Measurements from ENCODE around the gene FAM72A. TPM values are rescaled to one million over a fixed set of nuclear protein-coding genes. Genes with fewer than 3 reads are reported as not detected.
"Not testable (repeated sequence)": the region's sequence is repeated elsewhere in the genome, so short reads cannot be mapped to it uniquely, and the experiment has no call there.

FAM72A gene
- total RNA-seq, 2 experiments from 2014 or later, result 30.0 to 30.4 TPM

DNA sequence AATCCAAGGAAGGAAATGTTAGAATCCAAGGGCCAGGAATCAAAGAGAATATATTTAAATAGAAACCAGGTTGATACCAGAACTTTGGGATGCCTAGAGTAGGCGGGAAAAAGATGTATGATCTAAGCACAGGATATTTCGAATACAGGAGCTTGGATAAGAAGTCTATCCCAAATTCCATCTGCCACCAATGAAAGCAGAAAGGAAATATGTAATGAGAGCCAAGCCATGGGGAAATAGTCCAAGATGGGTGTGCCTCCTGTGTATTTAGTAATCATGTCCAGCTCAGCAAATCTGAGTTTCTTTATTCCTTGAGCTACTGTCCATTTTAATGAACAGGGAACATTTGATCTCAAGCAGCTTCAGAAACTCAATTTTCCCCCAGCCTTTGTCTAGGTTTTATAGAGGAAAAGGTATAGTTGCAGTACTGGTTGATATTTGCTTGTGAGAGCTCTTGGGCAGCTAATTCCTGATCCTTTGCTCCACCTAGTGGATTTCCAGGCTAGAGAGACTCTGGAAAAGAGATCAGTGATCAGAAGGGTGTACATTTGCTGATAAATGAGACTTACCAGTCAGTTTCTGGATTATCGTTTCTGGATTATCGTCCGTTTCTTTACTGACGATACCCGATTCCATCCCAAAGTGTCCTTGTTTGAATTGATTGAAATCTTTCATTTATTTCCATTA, 28.3 kb downstream of the FAM72A start:
- CTCF ChIA-PET; ATAC-seq; H3K9me3 Mint-ChIP-seq (ENCODE audit: insufficient read depth); H3K36me3 Mint-ChIP-seq (ENCODE audit: low read depth); DNase-seq; H3K27me3 Mint-ChIP-seq (ENCODE audit: low read depth); POLR2A ChIA-PET; H3K27ac Mint-ChIP-seq; H3K4me3 Mint-ChIP-seq; H3K4me1 Mint-ChIP-seq (ENCODE audit: low read depth): not testable (repeated sequence)

DNA sequence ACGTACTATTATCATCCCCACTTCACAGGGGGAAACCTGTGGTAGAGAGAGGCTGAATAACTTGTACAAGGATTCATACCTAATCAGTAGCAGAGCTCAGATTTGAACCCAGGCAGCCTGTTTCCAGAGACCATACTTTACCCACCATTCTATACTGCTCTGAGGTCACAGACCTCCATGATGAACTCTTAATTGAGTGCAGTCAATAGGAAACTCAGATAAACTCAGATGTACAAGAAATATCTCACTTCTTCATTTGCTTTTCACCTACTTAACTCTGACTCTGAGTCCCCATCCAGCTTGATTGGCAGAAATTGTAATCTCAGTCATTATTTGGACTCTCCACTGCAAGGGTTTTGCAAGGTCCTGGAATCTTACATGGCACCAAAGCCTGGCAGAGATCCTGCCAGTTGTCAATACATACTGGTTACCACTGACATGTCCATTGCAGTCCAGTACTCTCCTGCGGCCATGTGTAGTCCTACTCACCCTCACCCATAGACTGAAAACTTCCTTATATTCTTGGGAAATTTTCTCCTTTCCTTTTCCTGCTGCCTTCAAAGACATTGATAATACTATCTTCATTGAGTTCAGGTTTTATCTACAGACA, 29.4 kb downstream of the FAM72A start:
- H3K4me1 Mint-ChIP-seq (ENCODE audit: low read depth); H3K4me3 Mint-ChIP-seq; H3K36me3 Mint-ChIP-seq (ENCODE audit: low read depth); H3K9me3 Mint-ChIP-seq (ENCODE audit: insufficient read depth); CTCF ChIA-PET; H3K27ac Mint-ChIP-seq; DNase-seq; POLR2A ChIA-PET; ATAC-seq; H3K27me3 Mint-ChIP-seq (ENCODE audit: low read depth): not testable (repeated sequence)

DNA sequence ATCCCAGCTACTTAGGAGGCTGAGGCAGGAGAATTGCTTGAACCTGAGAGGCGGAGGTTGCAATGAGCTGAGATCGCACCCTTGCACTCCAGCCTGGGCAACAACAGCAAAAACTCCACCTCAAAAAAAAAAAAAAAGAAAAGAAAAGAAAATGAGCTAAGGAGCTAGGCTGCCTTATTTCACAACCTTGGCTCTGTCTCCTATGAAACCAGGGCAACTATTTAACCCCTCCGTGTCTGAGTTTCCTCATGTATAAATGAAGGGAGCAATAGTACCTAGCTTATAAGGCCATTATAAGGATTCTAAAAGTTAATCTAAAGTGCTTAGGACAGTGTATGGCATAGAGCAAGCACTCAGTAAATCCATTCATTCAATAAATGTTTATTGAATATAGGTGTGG, 32.8 kb downstream of the FAM72A start:
- H3K27ac Mint-ChIP-seq; ATAC-seq; CTCF ChIA-PET; H3K36me3 Mint-ChIP-seq (ENCODE audit: low read depth); POLR2A ChIA-PET; H3K9me3 Mint-ChIP-seq (ENCODE audit: insufficient read depth); H3K27me3 Mint-ChIP-seq (ENCODE audit: low read depth); DNase-seq; H3K4me3 Mint-ChIP-seq; H3K4me1 Mint-ChIP-seq (ENCODE audit: low read depth): not testable (repeated sequence)

DNA sequence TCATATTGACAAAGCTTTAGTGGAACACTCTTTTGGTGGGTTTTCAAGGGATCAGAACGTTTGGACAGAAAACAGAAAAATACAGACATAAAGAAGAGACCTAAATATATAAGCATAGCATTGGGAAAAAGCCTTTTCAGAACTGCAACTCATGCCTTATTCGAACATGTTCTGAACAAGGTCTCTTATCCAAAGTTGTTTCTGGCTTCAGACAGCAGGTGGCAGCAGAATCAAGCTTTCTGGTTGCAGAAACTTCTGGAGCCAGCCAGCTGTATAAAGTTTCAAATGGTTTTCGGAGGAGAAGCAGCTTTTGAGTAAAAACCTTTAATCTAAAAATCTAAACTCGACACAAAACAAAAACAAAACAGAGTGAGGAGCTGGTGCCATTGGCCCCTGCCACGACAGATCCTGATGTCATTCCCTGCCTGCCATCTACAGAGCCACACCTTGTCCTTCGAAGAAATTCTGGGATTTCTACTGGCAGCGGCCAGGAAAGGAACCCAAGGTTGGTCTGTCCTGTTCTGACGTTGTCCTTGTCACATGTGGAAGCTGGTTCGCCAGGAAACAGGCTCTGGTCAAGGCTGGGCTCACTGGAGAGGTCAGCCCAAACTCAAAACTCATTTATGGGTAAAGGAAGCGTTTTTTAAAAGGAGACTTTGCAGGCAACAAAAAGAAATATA, 35.1 kb downstream of the FAM72A start:
- DNase-seq; CTCF ChIA-PET; POLR2A ChIA-PET; H3K9me3 Mint-ChIP-seq (ENCODE audit: insufficient read depth); H3K36me3 Mint-ChIP-seq (ENCODE audit: low read depth); H3K27me3 Mint-ChIP-seq (ENCODE audit: low read depth); H3K4me1 Mint-ChIP-seq (ENCODE audit: low read depth); H3K27ac Mint-ChIP-seq; H3K4me3 Mint-ChIP-seq: not testable (repeated sequence)
- ATAC-seq, result peak; percentile 76

DNA sequence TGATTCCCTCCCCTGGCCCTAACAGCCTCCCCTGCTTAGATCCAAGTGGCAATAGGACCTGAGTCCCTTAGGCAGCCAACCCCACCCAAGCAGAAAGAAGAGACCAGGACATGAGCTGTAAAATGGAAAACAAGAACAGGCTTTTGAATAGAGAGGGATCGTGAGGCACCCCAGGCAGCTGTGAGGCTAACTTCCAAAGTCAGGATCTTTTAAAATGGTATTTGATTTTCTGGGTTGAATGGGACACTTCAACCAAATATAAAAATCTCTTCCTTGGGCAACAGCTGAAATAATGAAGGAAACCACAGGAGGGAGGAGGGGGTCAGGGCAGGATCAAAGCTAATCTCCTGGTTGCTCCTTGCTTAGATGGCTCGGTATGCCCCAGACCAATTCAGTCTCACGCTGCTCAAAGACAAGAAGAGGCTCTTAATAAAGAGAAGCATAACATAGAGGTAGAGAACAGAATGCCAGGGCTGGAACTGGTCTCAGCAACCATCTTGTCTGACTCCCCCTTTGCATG, 56.8 kb downstream of the FAM72A start:
- H3K4me3 Mint-ChIP-seq, result no peak overlapping the region
- no peak for ATAC-seq
- no peak overlapping the region for H3K27ac Mint-ChIP-seq
- CTCF ChIA-PET, result no interaction called here
- POLR2A ChIA-PET, result no interaction called here
- H3K36me3 Mint-ChIP-seq (ENCODE audit: low read depth), result no peaks in the 10 kb centered on the region
- no peak for DNase-seq
- peaks cover 32% of the 10 kb centered on the region for H3K27me3 Mint-ChIP-seq (ENCODE audit: low read depth)
- no peaks in the 10 kb centered on the region for H3K9me3 Mint-ChIP-seq (ENCODE audit: insufficient read depth)
- H3K4me1 Mint-ChIP-seq (ENCODE audit: low read depth), result peaks cover 2% of the 10 kb centered on the region

DNA sequence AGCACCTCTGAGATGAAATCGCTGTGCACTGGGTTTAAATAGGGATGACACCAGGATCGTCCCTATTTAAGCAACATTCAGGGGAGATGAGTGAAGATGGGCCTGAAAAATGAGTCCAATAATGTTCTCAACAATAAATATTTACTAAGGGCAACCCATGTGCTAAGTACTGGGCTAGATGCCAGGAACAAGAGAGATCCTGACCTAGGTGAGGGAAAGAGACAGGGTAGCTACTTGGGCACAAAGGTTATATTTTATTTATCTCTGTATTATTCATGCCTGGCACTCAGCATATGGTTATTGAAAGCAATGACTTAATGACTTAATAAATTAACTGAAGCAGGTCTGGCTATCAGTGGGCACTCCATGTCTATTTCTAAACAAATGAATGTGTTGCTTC, 58.0 kb downstream of the FAM72A start:
- POLR2A ChIA-PET, result no interaction called here
- peaks cover 43% of the 10 kb centered on the region for H3K27me3 Mint-ChIP-seq (ENCODE audit: low read depth)
- no peak overlapping the region for H3K27ac Mint-ChIP-seq
- H3K36me3 Mint-ChIP-seq (ENCODE audit: low read depth), result no peaks in the 10 kb centered on the region
- H3K4me1 Mint-ChIP-seq (ENCODE audit: low read depth), result peaks cover 2% of the 10 kb centered on the region
- no peak overlapping the region for H3K4me3 Mint-ChIP-seq
- no peaks in the 10 kb centered on the region for H3K9me3 Mint-ChIP-seq (ENCODE audit: insufficient read depth)
- ATAC-seq (no peak), DNase-seq (no peak)
- CTCF ChIA-PET, result no interaction called here

DNA sequence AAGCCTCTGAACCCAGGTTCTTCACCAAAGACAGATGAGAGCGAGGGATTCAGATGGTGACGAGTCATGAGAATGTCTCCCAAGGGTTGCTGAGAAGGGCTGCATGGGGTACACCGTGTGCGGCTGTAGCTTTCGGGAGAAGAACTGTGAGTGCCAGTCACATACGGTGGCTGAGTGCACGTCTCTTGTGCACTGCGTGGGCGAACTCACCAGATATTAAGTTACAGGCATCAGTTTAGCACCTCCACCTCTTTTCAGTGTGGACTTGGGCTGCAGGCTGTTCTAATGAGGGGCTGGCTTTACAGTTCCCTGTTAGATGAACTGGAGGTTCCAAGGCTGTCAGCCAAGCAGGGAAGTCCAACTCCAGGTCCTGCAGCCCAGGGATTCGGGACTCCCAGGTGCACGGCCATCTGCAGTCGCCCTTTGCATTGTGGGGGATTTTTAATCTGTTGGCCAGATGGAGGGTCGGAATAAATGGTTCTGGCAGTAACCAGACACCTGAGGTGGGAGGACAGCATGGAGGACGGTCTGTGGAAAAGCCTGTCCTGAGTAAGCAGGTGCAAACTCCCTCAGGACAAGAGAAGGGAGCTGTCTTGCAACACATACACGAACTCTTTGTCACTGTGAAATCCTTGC, 59.0 kb downstream of the FAM72A start:
- no peaks in the 10 kb centered on the region for H3K36me3 Mint-ChIP-seq (ENCODE audit: low read depth)
- no peak overlapping the region for H3K4me3 Mint-ChIP-seq
- H3K27ac Mint-ChIP-seq, result no peak overlapping the region
- ATAC-seq (no peak), DNase-seq (no peak)
- peaks cover 2% of the 10 kb centered on the region for H3K4me1 Mint-ChIP-seq (ENCODE audit: low read depth)
- H3K9me3 Mint-ChIP-seq (ENCODE audit: insufficient read depth), result no peaks in the 10 kb centered on the region
- peaks cover 49% of the 10 kb centered on the region for H3K27me3 Mint-ChIP-seq (ENCODE audit: low read depth)
- CTCF ChIA-PET, result no interaction called here
- POLR2A ChIA-PET, result no interaction called here

DNA sequence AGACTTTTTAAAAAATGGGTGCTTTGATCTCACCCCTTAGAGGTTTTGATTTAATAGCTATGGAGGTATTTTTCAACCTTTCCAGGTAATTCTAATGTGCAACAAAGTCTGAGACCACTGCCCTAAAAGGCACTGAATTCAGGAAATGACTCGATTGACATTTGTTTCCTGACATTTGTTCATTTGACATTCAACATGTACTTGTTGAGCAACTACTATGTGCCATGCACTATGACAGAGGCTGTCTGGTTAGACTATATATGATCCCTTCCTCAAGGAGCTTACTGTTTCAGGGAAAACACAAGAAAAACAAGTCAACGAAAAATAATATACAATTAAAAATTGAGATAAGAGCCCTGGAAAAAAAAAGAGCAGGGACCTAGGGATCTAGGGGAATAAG, 59.9 kb downstream of the FAM72A start:
- Mint-ChIP-seq H3K27me3 (ENCODE audit: low read depth) (peaks cover 54% of the 10 kb centered on the region), H3K4me1 (ENCODE audit: low read depth) (peaks cover 2% of the 10 kb centered on the region), H3K36me3 (ENCODE audit: low read depth) (no peaks in the 10 kb centered on the region), H3K4me3 (no peak overlapping the region), H3K9me3 (ENCODE audit: insufficient read depth) (no peaks in the 10 kb centered on the region), H3K27ac (no peak overlapping the region)
- ATAC-seq (no peak), DNase-seq (no peak)
- POLR2A ChIA-PET, result no interaction called here
- CTCF ChIA-PET, result interaction anchor here (0.6 kb wide), 1 partner anchor 505 kb away, joined by 3 read pairs; no protein-coding TSS in a partner anchor

DNA sequence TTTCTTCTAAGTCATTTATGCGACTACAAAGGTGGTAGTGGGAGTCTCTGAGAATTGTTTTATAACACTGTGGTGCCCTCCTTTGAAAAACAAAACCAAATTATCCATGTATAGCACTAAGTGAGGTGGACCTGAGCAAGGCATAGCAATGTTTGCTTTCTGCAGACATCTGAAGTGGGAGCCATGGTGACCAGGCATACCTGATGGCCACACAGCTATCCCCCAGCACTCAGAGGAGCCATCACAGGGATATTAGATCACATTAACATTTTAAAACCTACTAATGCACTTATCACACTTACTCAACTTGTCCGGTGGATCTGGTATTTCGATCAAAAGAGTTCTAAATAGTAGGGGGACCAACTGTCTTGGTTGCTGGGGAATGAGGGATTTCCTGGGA, 60.6 kb downstream of the FAM72A start:
- Mint-ChIP-seq H3K4me1 (ENCODE audit: low read depth) (peaks cover 2% of the 10 kb centered on the region), H3K9me3 (ENCODE audit: insufficient read depth) (no peaks in the 10 kb centered on the region), H3K4me3 (no peak overlapping the region), H3K27ac (no peak overlapping the region), H3K27me3 (ENCODE audit: low read depth) (peaks cover 56% of the 10 kb centered on the region), H3K36me3 (ENCODE audit: low read depth) (no peaks in the 10 kb centered on the region)
- no peak for DNase-seq
- CTCF ChIA-PET, result interaction anchor here (0.6 kb wide), 1 partner anchor 504 kb away, joined by 3 read pairs; no protein-coding TSS in a partner anchor
- POLR2A ChIA-PET, result no interaction called here
- ATAC-seq, result no peak

DNA sequence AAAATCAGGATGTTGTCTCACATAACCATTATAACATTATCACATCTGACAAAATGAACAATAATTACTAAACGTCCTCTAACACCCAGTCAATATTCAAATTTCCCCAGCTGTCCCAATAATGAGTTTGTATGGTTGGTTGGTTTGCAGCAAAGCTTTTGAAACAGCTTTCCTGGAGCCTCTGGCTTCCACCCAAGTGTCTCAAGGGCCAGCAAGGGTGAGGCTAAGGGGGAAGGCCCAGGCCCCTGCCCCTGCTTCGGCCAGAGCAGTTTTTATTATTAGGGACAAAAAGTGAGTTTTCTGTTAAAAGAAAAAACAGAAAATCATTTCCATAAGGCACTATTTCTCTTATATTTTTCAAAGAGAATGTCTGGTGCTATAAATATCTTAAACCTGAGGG, 66.4 kb downstream of the FAM72A start:
- ChIA-PET POLR2A (no interaction called here), CTCF (interaction anchor here (0.7 to 1.6 kb wide), 2 partner anchors 8 to 159 kb away, joined by 3 read pairs; no protein-coding TSS in a partner anchor)
- peaks cover 38% of the 10 kb centered on the region for H3K27me3 Mint-ChIP-seq (ENCODE audit: low read depth)
- DNase-seq, result no peak
- H3K9me3 Mint-ChIP-seq (ENCODE audit: insufficient read depth), result no peaks in the 10 kb centered on the region
- no peak overlapping the region for H3K27ac Mint-ChIP-seq
- H3K36me3 Mint-ChIP-seq (ENCODE audit: low read depth), result no peaks in the 10 kb centered on the region
- no peak for ATAC-seq
- no peaks in the 10 kb centered on the region for H3K4me1 Mint-ChIP-seq (ENCODE audit: low read depth)
- no peak overlapping the region for H3K4me3 Mint-ChIP-seq

All from activated CD8-positive, alpha-beta T cell treated with anti-CD3 and anti-CD28 coated beads, Interleukin-2, amount 10 ng/mL, durations not matched to agents 7 days and 5 days (primary cell).